GM21423 (cell line): ENCODE results near the gene BNIP3.
A peak's percentile ranks its signal among the peaks of the same experiment; 100 is the strongest.

Experiments used
- ATAC-seq: cut with Tn5 transposase; IDR thresholded peaks from one replicate; pipeline ENCODE4 v1.9.1; 2021; ENCODE audit warnings: mild to moderate bottlenecking, moderate library complexity; ENCODE audit not compliant: unreplicated experiment

BNIP3 gene, protein sequence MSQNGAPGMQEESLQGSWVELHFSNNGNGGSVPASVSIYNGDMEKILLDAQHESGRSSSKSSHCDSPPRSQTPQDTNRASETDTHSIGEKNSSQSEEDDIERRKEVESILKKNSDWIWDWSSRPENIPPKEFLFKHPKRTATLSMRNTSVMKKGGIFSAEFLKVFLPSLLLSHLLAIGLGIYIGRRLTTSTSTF

DNA sequence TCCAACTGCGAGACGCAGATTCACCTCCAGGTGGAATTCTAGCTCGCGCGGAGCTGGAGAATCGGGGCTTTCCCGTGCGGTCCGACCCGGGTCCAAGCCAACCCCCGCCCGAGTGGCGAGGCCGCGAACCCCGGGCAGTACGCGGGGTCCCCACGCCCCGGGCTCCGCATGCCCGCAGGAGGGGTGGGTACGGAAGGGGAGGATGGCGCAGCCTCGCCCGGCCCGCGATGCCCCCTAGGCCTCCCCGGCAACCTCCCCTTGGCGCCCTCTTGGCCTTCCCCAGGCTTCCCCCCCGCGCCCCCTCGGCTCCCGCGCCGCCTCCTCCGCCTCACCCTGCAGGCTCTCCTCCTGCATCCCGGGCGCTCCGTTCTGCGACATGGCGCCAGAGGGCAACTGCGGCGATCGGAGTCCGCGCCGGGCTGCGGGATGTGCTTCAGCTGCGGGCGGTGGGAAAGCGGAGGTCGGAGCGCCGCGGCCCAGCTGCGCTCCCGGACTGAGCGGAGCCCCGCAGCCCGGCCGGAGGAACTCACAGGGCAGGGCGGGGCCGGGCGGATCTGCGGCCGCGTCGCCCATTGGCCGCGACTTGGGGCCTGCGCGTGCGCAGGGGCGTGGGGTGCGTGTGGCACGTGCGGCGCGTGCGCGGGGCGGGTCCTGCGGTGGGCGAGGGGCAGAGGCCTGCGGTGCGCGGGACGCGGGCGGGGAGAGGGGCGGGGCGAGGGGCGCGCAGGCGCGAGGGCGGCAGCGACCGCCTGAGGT is at the start of gene BNIP3:
TSS of gene BNIP3 (minus strand) at position 495 of the 756 bp plus-strand sequence. CDS start at position 378, 117 bp downstream.
- ATAC-seq = peak; percentile 82

DNA sequence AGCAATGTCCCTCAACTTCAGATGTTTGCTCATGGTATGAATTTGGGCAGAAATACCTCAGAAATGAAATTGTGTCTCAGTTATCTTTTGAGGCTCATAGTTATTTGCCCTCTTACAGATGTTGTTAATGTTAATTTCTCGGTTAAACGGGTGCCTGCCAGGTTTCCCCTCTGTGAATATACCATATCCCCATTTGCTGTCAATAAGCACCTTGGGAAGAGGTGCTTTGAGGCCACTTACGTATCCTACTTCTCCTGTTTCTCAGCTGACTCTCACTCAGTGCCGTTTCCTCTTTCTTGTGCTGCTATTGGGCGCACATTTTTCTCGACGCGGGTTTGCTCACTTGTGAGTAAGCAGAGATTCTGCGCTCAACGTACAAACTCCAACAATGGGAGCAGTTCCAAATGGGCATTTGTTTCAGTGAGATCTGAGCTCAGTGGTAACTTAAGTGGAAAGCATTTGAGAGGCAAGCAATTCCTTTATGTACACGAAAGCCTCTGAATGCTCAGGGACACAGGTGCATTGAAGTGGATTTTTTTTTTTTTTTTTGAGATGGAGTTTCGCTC is 49.3 kb upstream of the BNIP3 start:
- no peak for ATAC-seq

DNA sequence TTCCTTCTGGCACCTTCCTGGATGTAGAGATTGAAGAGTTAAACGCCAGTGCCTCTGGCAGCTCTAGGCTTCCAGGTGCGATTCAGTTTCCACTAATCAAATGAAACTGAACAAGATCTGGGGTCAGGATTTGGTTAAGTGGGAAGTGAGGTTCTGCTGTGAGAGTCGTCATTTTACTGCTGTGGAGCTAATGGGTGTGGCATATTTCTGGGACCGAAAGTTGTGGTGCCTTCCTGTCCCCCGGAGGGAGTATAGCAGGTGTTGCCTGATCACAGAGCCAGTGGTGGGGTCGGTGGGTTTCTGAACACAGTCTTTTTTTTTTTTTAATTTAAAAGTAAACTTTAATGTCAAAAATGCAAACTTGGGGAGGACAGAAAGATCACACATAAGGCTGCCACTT is 47.0 kb upstream of the BNIP3 start:
- ATAC-seq = no peak

DNA sequence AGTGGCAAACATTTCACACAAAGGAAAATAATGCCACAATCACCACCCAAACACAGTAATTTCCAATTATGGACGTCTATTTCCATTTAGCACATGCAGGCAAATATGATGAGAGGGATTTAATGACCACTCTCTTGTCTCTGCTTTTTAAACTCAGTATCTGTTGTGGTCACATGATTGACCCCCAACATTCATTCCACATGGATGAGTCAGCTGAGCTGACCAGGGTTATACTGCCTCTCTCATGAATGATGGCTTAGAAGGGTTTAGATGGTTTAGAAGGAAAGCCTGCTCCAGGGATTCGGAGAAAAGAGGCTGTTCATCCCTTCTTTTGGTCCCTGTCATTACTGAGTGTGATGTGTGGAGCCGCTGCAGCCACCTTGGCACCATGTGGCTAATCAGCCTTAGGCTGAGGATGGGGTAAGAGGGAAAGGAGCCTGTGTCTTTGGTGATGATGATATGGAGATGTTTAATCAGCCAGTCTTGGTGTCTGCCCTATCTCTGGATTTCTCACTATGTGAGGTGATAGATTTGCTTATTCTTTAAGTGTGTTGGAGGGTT is 45.8 kb upstream of the BNIP3 start:
- ATAC-seq = no peak

DNA sequence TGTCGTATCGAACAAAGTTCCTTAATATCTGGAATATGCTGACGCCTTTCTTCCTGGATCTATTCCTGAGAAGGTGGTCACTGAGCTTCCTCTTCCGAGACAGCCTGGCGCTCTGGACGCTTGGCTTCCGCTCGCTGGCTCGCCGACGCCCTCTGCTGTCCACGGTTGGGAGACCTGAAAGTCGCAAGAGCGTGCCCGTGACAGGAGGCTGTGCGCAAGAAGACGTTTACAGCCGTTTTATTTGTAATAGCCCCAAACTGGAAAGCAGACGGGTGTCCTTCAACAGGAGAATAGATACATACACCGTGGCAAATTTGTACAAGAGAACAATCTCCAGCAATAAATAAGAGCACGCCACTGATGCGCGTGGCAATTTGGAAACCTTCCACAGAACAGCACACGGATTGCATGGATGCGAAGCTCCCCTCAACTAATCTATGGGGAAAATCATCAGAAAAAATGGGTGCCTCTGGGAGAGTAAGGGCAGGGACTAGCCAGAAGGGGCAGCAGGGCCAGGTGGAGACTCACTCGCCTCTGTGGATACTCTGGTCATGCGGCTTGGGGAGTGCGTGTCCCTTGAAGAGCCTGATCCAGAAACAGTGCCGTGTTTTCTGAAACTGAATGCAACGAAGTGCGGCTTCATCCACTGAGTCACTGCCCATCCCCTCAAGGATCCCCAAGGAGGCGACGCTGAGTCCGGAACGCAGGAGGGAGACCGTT is 41.5 kb upstream of the BNIP3 start:
- peak; percentile 76 for ATAC-seq

DNA sequence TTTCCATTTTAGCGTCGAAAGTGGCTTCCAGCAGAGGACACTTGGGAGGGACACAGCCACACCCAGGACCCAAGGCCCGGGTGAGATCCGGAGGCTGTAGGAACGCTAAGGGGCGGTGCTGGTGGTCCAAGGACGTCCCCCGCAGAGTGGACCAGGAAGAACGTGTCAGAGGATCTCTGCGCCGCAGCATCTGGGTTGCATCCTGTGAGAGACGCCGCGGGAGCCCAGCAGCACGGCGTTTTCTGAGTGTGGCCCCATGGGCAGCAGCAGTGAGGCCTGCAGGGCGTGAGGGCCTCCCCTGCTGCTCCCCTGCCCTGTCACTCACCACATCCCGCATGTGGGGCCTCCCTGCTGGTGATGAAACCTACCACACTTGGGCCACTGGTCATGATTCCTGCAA is 40.5 kb upstream of the BNIP3 start:
- no peak for ATAC-seq

DNA sequence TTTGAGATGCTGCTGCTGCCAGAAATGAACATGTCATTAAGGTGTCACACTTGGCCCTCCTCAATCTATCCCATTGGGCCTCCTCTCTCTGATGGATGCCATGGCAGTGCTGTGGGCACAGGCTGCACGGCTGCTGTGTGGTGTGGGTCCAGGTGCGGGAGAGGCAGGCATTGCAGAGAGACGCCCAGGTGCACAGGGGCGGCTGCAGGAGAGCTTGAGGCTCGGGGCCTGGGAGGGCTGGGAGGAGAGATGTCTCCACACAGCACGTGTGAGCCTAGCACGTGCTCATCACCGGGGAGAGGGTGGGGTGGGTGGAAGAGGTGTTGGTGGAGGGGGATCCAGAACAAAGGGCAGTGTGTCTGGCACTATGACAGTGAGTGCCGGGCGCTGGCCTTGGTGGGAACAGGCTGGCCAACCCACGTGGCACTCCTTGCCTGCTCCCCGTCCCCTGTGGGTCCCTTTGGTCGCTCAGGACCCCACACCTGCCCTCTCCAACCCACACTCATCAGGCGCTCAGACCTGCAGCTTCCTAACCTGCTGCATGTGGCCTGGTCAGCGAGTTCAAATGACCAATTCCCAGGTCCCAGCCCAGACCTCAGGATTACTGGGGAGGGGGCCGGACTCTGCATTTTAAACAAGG is 39.9 kb upstream of the BNIP3 start:
- ATAC-seq = no peak

DNA sequence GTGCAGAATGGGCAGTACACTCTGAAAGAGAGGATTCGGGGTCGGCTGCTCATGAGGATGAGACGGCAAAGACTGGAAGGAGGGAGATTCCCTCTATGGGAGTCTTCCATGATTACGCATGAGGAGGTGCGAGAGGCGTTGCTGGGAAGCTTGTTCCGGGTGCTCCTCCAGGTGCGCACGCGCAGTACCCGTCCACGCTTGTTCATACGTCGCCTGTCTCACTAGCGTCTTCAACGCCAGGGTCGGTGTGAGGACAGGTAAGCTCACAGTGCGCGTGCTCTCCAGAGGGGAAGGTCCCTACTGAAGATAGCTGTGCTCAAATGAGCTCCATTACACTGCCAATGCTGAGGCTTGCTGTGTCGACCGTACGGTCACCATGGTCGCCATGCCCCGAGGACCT is 39.3 kb upstream of the BNIP3 start:
- no peak for ATAC-seq

DNA sequence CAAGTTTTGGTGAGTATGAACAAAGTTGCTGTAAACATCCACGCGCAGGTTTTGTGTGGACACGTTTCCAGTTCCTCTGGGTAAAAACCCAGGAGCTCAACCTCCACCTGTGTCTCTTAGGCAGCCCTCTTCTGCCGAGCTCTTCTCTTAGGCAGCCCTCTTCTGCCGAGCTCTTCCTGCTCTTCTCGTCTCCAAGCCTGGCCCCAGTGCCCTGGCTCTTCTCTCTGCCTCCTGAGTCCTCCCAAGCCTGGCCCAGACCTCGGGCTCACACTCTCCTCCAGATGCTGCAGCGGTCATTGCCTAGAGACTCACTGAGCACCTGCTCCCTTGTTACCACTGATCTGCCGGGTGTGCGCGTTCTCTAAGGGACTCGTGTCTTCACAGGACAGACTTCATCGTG is 38.7 kb upstream of the BNIP3 start:
- no peak for ATAC-seq

DNA sequence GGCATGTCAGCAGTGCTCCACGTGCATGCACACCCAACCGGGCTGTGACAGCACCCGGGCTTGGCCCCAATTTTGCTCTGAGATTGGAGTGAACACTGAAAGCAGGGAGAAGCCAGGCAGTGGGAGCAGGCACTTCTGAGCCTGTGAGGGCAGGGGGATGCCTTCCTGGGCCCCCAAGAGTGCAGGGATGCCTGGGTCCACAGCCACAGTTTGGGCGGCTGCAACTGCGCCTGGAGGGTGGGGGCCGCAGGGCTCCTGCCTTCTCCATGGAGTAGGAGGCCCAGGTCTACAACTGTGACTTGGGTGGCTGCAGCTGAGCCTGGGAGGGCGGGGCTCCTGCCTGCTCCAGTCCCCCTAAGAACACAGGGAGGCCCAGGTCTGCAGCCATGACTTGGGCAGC is 37.6 kb upstream of the BNIP3 start:
- ATAC-seq = no peak

DNA sequence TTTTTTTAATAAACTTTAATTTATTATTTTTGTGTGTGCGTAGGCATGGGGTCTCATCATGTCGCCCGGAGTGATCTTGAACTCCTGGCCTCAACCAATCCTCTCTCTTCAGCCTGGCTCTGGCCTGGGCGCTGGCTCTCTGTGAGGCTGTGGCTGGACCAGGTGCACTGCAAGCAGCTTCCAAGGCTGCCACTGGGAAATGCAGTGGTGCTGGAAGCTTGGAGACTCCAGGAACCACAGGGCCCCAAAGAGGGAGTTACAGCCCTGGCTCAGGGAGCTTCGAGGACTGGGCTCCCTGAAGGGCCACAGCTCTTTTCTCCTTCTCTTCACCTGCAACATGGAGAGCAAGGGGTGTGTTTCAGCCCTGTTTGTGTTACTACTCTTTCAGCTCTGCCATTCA is 36.7 kb upstream of the BNIP3 start:
- ATAC-seq = no peak

DNA sequence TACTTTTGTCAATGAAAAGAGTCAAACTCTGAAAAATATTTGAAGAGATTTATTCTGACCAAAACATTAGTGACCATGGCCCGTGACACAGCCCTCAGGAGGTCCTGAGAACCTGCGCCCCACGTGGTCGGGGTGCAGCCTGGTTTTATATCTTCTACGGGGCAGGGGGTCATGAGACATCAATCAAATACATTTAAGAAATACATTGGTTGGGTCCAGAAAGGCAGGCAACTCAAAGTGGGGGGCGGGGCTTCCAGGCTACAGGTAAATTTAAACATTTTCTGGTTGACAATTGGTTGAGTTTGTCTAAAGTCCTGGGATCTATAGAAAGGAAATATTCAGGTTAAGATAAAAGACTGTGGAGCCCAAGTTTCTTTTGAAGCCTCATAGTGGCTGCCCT is 34.8 kb upstream of the BNIP3 start:
- ATAC-seq = no peak

DNA sequence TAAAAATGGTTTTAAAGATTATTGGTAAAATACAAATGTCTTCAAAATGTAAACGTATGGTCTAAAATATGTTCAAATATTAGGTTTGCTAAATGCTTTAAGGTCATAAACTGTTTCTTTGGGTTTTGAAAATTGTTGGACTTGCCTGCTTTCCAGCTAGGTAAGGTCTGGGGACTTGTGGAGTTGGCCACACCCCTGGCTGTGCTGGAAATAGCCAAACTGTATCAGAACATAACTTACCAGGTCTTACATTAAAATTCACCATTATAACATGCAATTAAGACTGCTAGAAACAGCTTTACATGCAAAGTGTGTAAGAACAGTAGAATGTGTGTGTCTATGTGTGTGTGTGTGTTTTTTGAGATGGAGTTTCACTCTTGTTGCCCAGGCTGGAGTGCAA is 29.7 kb upstream of the BNIP3 start:
- ATAC-seq = no peak

DNA sequence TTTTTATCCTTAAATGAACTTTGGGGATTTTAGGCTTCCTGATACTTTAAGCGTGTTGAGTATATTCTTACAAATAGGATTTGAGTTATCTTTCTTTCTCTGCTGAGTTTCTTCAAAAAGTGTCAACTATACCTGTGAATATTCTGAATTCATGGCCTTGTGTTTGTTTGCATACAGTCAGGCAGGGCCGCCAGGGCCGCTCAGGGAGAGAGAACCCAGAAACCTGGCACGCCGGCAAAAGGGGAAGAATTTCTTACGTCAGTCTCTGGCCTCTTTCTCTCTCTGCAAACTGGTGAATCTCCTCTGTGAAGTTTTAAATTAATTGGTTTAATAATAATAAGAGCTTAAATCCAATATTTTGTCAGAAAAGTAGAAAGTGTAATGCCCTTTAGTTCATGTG is 29.3 kb upstream of the BNIP3 start:
- no peak for ATAC-seq

DNA sequence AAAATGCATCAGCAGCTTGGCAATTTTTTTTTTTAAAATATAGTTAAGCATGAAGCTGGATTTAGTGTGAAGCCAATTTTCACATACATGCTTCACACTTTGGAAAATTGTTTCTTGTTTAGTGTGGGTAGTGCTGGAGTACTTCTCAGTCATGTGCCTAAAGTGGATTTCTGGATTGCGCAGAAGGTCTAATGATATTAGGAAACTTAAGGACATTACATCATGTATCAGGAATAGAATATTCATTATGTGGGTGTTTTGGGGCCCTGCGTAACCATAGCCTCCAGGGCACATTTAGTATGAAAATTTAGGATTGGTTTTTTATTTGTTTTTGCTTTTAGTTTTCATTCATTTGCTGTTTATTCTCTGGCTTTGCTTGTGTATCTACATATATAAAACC is 28.8 kb upstream of the BNIP3 start:
- ATAC-seq = no peak

DNA sequence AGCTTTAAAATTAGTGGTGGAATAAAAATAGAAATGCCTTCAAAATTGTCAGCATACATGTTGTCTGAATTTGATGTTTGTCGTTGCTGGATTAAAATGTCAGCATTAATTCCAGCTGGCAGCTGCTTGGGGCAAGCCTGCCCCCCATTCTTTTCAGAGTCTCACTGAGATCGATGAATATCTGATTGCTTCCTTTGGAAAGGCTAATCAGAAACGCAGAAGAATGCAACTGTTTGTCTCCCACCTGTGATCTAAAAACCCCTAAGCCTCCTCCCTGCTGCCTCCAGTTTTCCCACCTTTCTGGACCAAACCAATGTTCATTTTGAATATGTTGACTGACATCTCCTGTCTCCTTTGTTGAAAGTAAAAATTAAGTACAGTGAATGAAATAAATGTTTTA is 27.9 kb upstream of the BNIP3 start:
- no peak for ATAC-seq

DNA sequence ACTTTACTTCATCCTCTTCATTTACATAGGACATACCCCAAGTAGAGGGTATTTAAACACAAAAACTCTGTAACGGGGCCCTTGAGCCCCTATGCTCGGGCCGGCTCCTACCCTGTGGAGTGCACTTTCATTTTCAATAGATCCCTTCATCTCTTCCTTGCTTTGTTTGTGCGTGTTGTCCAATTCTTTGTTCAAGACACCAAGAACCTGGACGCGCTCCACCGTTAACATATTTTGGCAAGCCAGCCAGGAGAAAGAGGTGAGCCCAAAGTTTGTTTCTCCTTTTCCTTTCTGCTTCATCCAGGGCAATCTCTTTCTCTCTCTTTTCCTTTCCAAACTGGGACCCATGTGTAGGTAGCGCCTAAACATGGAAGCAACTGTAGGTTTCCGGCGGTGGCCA is 26.0 kb upstream of the BNIP3 start:
- no peak for ATAC-seq

DNA sequence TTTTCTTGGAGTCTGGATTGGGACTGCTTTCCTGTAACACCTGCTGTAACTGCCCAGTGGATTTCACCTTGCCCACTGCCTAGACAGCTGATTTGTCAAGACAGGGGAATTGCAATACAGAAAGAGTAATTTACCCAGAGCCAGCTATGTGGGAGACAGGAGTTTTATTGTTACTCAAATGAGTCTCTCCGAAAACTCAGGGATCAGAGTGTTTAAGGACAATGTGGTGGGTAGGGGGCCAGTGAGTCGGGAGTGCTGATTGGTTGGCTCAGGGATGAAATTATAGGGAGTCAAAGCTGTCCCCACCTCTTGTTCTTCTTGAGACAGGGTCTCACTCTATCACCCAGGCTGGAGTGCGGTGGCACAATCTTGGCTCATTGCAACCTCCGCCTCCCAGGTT is 25.2 kb upstream of the BNIP3 start:
- no peak for ATAC-seq

DNA sequence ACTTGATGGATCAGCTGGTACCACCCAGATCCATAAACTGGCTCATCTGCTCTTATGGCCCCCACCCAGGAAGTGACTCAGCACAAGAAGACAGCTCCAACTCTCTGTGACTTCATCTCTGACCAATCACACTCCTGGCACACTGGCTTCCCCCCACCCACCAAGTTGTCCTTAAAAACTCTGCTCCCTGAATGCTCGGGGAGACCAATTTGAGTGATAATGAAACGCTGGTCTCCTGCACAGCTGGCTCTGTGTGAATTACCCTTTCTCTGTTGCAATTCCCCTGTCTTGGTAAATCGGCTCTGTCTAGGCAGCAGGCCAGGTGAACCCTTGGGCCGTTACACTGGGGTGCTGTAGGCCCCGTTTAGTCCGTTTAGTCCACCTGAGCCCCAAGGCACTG is 23.4 kb upstream of the BNIP3 start:
- no peak for ATAC-seq

DNA sequence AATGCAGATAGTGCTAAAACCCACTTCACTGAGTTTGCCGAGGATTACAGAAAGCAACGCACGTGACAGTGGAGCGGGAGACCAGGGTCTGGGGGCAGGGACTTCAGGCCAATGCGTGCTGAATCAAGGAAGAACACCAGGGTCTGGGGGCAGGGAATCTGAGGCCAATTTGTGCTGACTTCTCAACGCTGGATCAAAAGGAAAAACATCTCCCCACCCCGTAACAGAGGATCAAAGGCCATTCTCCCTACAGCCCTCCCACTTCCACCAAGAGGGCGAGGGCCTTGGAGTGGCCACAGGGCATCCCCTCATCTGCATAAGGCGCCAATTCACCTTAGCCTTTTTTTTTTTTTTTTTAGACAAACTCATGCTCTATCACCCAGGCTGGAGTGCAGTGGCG is 22.3 kb upstream of the BNIP3 start:
- no peak for ATAC-seq

DNA sequence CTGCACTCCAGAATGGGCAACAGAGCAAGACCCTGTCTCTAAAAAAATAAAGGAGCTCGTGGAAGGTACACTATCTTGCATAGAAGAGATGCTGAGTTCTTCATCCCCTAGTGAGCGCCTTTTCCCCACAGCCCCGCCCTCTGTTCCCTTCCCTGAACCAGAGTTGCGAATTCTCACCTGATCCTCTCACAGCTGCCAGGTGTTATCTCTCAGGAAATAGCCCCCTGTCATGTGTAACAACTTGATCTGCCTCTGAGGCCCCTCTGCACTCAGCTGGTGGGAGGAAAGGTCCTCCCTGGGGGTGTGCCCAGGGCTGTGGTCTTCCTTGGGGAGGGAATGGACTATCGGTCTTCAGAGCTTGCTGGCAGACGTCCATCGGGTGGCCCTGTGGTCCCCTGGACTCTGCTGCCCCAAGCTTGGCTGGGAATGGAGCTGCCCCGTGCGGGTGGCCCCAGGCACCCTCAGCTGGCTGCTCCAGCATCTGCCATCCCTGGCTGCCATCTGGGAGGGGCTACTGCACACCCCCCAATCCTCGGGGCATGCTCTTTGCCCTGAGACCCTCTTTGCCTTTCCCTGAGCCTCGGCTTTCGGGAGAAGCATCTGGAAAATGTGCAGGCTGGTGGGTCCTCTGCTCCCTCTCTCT is 21.7 kb upstream of the BNIP3 start:
- no peak for ATAC-seq
